Stimulated activated CD8-positive, alpha-beta memory T cell treated with anti-CD3 and anti-CD28 coated beads, Interleukin-7, amount 100 ng/mL, for 48 hours (primary cell): ENCODE results near the gene WWC1.
"Not testable (repeated sequence)": the region's sequence is repeated elsewhere in the genome, so short reads cannot be mapped to it uniquely, and the experiment has no call there.

Source experiments
- DNase-seq, 2 donors: peaks; one replicate each; pipeline ENCODE4 v3.0.0-alpha.2; 2020; ENCODE audit warnings: low read depth in 1 of 2; ENCODE audit errors: extremely low read depth in 1 of 2

The WWC1 gene

DNA sequence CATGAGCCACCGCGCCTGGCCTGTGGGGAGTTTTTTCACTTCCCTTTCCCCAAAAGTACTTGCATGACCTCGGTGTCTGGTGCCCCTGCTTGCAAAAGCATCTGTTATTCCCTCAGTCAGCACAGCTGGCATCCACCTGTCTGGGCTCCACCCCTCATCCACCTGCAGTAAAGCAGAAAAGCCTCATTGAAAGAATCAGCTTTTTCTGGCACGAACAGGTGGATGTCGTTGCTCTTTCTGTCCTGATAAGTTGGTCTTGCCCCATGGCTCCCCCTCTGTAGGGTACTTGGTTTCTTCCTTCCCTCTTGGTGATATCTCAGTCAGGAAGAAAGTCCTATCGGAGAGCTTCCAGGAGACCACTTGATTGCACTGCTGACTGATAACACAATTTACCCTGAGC is 37.4 kb downstream of the WWC1 start:
- DNase-seq: no peak

DNA sequence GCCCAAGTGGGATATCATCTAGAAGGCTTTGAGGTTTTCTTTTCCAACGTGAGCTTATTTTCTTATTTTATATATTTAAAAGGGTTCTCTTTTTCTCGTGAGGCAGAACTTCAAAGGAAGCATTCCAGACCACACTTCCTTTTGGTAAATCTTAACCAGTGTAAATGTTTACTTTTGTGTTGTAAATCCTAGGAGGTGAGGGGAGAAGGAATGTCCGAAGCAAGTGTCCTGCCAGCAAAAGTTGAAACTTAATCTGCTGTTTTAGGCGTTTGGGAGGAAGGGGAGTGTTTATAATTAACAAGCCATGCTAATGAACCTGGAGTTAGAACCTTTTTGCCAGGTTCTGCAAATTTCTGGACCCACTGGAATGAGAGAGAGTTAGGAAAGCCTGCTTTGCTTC is 37.9 kb downstream of the WWC1 start:
- DNase-seq: no peak

DNA sequence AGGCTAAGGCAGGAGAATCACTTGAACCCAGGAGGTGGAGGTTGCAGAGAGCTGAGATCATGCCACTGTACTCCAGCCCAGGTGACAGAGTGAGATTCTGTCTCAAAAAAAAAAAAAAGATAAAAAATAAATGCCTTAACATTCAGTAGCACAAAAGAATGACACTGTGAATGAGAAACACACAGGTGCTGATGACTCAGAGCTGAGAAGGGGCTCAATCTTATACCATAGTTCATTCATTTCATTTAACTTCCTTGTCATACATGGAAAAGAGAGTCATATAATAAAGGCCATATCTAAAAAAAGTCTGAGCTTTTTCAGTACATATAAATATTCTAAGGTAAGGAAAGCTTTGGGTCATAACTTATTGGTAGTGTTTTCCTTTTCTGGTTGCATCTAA is 40.6 kb downstream of the WWC1 start:
- DNase-seq: no peak

DNA sequence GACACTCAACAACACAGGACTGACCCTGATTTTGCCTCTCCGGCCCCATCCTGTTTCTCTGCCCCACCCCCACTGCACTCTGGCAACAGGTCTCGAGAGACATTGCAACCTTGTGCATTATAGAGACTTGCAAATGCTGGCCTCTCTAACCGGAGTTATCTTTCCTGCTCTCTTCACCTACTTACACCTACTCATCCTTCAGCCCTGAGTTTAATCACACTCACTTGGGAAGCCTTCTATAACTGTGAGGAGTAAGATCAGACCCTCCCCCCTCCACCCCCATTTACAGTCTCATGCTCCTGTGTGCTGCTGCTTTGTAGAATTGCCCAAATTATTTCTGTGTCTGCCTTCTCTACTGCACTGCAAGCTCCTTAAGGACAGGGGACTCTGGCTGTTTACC is 42.8 kb downstream of the WWC1 start:
- DNase-seq: no peak

DNA sequence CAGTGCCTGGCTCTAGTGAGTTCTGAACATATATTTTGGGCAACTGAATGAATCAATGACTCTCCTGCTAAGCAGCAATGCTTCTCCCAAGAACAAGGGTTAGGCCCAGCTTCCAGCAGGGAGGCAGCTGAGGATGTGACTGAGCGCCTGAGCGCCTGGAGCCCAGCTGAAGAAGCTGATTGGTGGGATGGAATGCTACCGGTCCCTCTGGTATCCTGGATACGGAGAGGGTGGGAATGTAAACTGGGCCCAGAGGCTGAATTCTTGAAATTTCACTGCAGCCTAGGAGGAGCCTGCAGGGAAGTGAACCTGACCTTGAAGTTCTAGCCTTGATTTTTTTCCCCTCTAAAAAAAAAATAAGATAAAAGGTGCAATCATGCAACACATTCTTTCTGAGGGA is 43.2 kb downstream of the WWC1 start:
- DNase-seq: no peak

DNA sequence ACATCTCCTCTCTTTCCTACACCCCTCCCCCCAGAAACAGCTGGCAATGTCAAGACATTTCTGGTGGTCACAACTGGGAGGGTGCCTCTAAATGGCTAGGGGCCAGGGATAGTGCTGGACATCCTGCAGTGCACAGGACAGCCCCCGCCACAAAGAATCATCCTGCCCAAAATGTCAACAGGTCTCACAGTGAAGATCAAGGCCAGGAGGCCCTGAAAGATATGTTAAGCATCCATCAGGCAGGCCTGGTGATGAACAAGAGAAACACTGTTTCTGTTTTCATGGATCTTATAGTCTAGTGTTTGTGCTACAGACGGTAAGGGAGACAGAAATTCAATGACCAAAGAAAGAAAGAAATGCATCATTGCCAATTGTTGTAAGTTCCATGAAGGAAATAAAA is 45.9 kb downstream of the WWC1 start:
- DNase-seq: no peak

DNA sequence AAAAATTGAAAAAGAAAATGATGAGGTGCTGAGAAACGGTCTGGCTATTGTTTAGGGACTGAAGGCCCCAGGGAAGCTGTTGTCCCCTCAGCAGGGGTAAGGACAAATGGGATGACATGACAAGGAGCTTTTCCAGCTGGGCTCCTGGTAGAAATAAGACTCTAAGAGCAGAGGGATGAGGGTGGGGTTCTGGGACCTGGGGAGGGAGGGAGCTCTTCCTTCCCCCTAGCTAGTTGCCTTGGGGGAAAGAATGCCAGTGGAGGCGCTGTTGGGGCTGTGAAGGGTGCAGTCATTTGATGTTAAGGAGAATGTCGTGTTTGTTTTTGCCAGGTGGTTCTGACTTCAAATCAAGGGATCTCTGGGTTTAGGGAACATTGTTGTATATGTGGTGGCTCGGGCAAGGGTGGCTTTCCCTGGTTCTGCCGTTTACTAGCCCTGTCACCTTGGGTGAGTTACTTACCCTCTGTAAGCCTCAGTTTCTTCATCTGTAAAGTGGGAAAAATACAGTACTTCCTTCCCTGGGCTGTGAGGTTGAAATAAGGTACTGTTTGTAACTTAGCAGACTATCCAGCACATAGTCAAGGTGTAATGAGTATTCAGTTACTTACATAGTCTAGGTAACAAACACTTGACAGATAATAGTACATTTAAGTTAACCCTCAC is 47.8 kb downstream of the WWC1 start:
- no peak for DNase-seq

DNA sequence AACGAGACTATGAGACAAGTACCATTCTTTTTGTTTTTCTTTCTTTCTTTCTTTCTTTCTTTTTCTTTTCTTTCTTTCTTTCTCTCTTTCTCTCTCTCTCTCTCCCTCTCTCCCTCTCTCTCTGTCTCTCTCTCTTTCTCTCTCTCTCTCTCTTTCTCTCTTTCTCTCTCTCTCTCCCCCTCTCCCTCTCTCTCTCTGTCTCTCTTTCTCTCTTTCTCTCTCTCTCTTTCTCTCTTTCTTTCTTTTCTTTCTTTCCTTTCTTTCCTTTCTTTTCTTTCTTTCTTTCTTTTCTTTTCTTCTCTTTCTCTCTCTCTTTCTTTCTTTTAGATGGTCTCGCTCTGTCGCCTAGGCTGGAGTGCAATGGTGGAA is 48.3 kb downstream of the WWC1 start:
- DNase-seq: not testable (repeated sequence)

DNA sequence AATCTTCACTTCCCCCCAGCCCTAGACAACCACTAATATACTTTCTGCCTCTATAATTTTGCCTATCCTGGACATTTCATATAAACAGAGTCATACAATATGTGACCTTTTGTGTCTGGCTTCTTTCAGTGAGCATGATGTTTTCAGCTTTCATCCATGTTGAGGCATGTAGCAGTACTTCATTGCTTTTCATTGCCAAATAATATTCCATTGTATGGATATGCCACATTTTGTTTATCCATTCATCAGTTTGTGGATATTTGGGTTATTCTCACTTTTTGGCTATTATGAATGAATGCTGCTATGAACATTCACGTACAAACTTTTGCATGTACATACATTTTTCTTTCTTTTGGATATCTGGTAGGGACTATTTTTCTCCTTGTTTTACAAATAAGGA is 49.0 kb downstream of the WWC1 start:
- DNase-seq: no peak

DNA sequence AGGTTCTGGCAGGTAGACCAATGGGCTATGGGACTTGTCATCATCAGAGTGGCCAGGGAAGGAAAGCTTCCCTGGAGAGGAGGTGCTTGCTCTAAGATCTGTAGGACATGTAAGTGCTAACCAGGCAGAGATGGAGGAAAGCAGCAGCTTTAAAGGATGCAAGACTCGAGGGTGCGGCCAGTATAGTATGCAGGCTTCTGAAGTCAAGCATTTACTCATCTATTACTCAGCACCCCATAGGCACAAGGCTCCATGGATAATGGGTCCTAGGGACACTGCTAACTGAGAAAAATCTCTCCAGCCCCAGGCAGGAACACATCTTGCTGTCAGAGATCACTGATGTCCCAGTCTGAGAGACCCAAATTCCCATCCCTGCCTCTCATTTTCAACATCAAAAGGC is 49.7 kb downstream of the WWC1 start:
- no peak for DNase-seq

DNA sequence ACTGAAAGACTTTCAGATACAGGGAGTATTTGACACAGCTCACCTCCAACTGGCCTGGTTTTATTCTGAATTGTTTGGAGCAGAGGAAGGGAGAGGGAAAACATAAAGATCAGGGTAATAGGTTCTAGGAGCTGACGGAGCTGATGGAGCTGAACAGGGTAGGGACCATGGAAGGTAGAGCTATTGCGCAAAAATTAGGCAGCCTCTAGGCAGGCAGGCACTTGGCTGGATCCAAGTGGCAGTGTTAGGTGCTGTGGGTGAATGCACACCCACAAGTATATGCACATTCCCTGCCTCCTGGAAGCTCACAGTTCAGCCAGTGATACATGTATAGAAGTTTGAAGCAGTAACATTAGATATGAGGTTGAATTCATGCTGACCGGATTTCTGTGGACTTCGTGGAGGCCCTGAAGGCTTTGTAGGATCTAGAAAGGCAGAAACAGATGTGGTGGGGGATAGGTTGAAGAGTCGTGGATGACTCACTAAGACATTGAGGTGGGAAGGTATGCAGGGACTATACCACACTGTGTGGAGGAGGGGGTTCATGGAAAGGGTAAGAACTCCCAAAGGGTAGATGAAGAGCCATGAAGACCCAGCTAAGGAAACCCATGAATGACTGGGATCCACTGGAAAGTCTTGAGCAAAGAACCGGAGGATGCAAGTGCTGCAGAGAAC is 50.8 kb downstream of the WWC1 start:
- no peak for DNase-seq

DNA sequence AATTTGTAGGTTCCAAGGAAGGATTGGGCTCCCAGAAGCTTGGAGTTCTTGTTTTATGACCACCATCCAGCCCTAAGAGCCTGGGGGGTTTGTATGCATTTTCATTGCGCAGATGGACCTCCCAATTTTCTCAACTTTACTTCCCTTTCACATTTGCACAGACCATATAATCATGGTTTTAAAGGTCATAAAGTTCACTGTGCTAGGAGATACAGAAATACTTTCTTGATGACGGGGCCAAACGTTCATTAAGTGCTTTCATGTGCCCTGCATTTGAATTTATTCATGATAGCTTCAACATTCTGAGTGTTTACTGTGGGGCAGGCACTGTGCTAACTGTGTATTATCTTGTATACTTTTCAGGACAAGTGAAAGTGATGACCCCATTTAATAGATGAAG is 51.5 kb downstream of the WWC1 start:
- no peak for DNase-seq

DNA sequence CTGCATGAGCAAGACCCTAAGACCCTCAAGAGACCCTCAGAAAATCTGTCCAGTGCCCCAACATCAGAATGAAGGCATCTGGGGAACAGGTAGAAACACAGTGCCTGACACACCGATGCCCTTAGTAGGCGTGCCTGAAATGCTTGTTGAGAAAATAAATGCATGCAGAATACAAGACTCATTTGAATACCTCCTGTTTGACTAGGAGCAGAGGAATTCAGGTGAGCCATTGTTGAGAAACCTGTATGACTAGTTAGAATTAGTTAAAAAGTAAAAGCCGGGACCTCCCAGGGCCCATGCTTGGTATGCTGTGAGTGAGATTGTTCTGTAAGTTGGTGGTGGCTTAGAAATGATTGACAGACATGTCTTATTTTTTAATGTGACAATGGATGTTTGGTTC is 55.0 kb downstream of the WWC1 start:
- no peak for DNase-seq

DNA sequence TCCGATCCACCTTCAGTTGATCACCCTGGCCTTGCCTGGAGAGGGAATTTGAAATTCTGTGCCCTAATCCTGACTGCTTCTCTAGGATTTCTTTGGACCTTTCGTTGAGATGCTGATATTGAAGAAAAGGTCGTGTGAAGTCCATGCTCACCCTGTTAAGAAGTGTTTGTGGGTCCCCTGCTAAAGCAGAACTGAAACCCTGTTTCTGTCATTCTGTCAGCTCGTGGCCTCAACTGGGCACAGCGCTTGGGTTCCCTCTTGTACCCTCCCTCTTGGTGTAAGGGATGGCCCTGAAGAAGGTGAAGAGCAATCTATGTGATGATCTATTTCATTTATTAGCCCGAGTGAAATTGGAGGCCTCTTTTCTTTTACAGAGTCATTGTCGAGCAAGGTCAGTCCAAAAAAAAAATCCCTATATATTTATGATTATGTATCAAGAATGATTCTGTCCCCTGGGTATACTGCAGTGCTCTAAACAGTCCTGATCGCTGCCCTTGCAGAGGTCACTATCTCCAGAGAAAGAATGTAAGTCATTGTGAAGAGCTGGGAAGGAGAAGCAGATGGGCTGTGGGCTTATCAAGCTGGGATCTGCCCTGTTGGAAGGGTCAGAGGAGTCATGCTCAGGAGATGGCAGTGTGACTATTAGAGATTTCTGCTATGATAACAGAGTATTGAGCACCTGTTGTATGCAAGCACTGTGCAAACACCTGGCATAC is 56.1 kb downstream of the WWC1 start:
- no peak for DNase-seq

DNA sequence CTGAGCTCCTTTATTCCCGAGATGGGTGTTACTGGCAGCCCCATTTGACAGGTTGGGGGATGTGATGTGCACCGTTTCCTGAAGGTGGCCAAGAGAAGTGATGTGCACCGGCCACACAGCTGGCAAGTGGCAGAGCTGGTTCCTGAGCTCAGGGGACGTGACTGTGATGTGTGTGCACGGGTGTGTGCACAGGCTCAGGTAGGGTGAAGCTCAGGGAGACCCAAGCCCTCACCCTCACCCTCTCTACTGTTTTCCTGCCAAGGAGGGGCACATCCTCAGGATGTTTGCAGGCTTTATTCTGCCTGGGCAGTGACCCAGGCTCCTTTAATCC is 56.6 kb downstream of the WWC1 start:
- no peak for DNase-seq

DNA sequence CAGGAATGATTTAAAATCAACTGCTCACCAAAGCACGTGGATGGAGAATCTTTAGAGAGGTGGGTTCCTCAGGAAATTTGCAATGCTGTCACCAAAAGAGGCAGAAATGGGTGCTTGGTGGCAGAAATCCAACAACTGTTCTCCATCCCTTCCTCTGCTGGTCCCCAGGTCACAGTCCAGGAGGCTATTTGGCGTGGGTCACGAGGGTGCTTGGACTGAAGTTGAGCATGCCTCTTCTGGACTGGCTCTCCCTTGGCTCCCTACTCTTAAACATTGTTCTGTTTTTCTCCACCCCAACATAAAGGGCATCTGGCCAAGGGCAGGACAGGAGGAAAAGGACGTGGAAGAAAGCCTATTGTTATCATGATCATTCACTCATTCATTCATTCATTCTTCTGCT is 58.9 kb downstream of the WWC1 start:
- DNase-seq: no peak

DNA sequence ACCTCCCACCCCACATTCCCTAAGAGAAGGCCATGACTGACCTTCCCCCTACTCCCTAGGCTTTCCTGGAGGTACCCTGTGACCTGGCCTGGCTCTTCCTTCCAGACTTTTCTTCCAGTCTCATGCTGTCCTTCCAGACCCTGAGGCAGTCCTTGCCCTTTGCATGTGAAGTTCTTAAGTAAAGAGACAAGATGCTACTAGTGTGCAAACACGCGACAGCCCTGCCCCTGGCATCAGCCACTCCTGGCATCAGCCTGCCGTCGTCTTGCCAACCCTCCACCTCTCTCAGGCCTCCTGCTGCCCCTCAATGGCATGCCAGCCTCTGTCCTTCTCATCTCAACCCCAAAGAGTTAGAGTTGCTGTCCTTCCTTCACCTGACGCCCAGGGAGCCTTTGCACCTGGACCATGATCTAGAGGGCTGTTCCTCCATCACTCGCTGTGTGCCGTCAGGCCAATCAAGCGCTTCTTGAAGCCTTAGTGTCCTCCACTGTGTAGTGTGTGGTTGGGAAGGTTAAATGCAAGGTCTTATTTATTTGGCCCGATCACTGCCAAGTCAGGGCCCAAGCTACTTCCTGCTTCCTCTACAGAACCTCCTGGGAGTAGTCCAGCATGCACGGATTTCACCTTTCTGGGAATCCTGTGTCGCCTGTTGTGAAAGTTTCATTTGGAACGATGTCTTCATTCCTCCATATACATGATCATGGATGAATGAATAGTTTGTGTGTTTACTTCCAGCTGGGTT is 61.9 kb downstream of the WWC1 start:
- DNase-seq: no peak

DNA sequence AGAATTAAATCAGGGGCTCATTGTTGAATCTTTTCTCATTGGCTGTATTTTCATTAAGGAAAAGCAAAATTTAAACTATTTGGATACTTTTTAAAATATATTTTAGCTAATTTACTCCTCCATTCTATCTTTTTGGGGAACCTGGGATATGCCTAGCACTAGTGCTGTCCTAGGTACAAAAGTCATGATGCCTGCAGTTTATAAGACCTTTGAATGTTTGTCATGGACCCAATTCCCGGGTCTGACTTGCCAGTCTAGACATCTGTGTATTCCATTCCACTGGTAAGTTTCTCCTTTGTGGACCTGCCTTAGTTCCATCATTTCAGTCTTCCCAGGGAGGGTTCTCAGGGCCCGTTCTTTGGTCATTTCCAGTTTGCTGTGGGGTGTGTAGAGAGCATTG is 63.0 kb downstream of the WWC1 start:
- no peak for DNase-seq

DNA sequence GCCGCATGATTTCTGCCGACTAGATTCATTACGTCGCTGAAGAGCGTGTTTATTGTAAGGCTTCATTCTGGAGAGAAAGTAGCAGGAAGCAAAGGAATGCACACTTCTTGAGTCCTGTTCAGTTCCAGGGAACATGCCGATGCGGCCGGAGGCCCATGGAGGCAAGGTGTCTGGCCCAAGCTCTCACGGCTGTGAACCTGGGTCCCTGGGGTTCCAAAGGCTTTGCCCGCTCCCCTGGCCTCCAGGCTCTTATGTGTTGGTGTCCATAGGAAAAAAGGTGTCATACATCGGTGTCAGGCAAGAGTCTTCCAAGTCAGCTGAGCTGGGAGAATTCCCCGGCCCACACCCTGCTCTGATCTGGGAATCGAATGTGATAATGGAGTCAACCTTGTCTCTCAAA is 64.7 kb downstream of the WWC1 start:
- no peak for DNase-seq

DNA sequence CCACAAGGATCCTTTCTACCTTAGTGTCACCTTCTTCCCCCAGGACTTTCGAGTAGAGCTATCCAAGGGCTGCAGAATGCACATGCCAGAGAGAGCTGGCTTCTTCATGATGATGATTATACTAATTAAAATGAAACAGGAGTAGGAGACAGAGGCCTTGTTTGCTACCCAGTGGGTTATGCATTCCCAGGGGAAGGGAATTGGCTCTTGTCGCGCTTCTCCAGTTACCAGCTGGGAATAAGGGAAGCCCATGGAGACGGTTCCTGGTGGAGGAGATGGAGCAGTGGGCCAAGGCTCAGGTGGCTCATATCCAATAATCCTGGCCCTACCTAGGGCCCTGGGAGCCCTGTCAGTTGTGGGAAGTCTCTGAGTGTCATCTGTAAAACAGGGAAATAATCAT is 65.1 kb downstream of the WWC1 start:
- DNase-seq: no peak

DNA sequence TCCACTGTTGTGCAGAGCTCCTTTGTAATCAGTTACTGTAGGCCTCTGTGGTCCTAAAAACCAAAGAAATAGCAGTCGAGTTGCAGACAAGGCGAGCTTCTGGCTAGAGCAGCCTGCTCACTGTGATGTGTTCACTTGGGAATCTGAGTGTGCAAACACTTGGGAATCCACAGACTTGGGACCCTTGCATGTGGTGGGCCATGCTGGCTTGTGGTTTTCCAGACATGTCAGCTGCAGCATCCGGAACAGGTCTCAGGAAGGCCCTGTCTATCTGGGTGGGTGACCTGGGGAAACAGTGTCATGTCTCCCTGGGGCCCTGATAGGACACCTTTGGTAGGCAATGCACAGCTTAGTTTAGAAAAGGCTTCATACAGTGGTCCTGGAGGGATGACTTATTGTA is 66.4 kb downstream of the WWC1 start:
- no peak for DNase-seq
